ENCODE results near the gene UBXN10.

- TF ChIP-seq, protein P1, sequence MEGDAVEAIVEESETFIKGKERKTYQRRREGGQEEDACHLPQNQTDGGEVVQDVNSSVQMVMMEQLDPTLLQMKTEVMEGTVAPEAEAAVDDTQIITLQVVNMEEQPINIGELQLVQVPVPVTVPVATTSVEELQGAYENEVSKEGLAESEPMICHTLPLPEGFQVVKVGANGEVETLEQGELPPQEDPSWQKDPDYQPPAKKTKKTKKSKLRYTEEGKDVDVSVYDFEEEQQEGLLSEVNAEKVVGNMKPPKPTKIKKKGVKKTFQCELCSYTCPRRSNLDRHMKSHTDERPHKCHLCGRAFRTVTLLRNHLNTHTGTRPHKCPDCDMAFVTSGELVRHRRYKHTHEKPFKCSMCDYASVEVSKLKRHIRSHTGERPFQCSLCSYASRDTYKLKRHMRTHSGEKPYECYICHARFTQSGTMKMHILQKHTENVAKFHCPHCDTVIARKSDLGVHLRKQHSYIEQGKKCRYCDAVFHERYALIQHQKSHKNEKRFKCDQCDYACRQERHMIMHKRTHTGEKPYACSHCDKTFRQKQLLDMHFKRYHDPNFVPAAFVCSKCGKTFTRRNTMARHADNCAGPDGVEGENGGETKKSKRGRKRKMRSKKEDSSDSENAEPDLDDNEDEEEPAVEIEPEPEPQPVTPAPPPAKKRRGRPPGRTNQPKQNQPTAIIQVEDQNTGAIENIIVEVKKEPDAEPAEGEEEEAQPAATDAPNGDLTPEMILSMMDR (IDR thresholded peaks at IDR 0.05): no peak
- TF ChIP-seq POLR2A (IDR thresholded peaks at IDR 0.05): no peak
Measured at GRCh38 chr1:20197329-20197791, 11.5 kb downstream of the UBXN10 start.
